Endothelial cell of umbilical vein (primary cell): ENCODE results near the gene P4HA3. TPM values are rescaled to one million over a fixed set of nuclear protein-coding genes. Genes with fewer than 3 reads are reported as not detected.

ENCODE experiments used
- BruUV-seq: library from RNA; stranded (reverse); fragments of 400-500 nt; replicated peaks from 2 replicates; lab custom pipeline; 2021; lab: Mats Ljungman, UMichigan
- CTCF ChIA-PET: fragments of 300-600, 350-600 bp; sonication (Branson Sonifier 250); formaldehyde crosslinking; loops from one replicate; lab custom pipeline; 2021; ENCODE audit warnings: antibody characterized with exemption, inconsistent platforms; lab: Charles Lee
- POLR2A ChIA-PET: fragments of 300-600, 350-600 bp; sonication (Branson Sonifier 250); formaldehyde crosslinking; loops from one replicate; lab custom pipeline; 2021; ENCODE audit warnings: antibody characterized with exemption, inconsistent platforms; lab: Charles Lee
- DNase-seq: peaks from one replicate; pipeline ENCODE4 v3.0.0-alpha.2; 2011; ENCODE audit warnings: low read depth, low spot score
- FAIRE-seq: peaks from 2 replicates; lab custom pipeline; 2011; peaks lifted over from hg19 to GRCh38; lab: Jason Lieb, UNC
- H2AFZ ChIP-seq: 2 replicates; pipeline ENCODE4 v1.6.0; 2012; ENCODE audit warnings: low read depth, low read length, control low read depth, inconsistent platforms
- H3K27ac ChIP-seq: 2 replicates; pipeline ENCODE4 v1.5.1; 2011; ENCODE audit warnings: low read depth, mild to moderate bottlenecking, control low read depth, low read length, moderate library complexity; ENCODE audit not compliant: insufficient read depth
- H3K27me3 ChIP-seq, 2 experiments: 2 replicates each; pipeline versions ENCODE4 v1.6.0 to v1.6.1; 2011; ENCODE audit warnings: low read length in 2 of 2, mixed read lengths in 1 of 2; ENCODE audit not compliant: control insufficient read depth in 2 of 2, insufficient read depth in 2 of 2
- H3K36me3 ChIP-seq, 2 experiments: 2 replicates in 1 of 2; 3 replicates in 1 of 2; pipeline ENCODE4 v1.5.1; 2011; ENCODE audit warnings: low read length in 2 of 2, mild to moderate bottlenecking in 1 of 2, moderate library complexity in 1 of 2; ENCODE audit not compliant: control insufficient read depth in 2 of 2, insufficient read depth in 2 of 2; ENCODE audit errors: extremely low read depth in 1 of 2
- H3K4me1 ChIP-seq: 3 replicates; pipeline ENCODE4 v1.5.1; 2011; ENCODE audit warnings: mild to moderate bottlenecking, low read length; ENCODE audit not compliant: control insufficient read depth, insufficient read depth; ENCODE audit errors: extremely low read depth
- H3K4me2 ChIP-seq: 2 replicates; pipeline ENCODE4 v1.6.1; 2011; ENCODE audit warnings: low read length, control low read depth, mixed read lengths; ENCODE audit not compliant: insufficient read depth
- H3K4me3 ChIP-seq, 3 experiments: fragments of 200-600 bp in 1 of 3; sonication (generic), shearing (Covaris generic) in 1 of 3; replicated peaks in 1 of 3; 2 replicates each; pipeline ENCODE4 v1.5.1; 2011 to 2016; ENCODE audit warnings: control low read depth in 3 of 3, low read length in 3 of 3, mild to moderate bottlenecking in 2 of 3, inconsistent platforms in 1 of 3, low read depth in 1 of 3, moderate library complexity in 1 of 3; ENCODE audit not compliant: insufficient read depth in 1 of 3
- H3K79me2 ChIP-seq: 2 replicates; pipeline ENCODE4 v1.6.0; 2012; ENCODE audit warnings: low read length, inconsistent platforms; ENCODE audit not compliant: control insufficient read depth, insufficient read depth
- H3K9ac ChIP-seq: replicated peaks from 2 replicates; pipeline ENCODE3; 2011; ENCODE audit warnings: low read length, control low read depth; ENCODE audit not compliant: insufficient read depth; ENCODE audit errors: extremely low read depth
- H3K9me1 ChIP-seq: replicated peaks from 3 replicates; pipeline ENCODE4 v1.6.0; 2011; ENCODE audit warnings: mild to moderate bottlenecking, low read length; ENCODE audit not compliant: control insufficient read depth, insufficient read depth; ENCODE audit errors: extremely low read depth
- H3K9me3 ChIP-seq: replicated peaks from 2 replicates; pipeline ENCODE4 v1.5.1; 2012; ENCODE audit warnings: low read length, inconsistent platforms; ENCODE audit not compliant: control insufficient read depth, insufficient read depth
- H4K20me1 ChIP-seq: replicated peaks from 2 replicates; pipeline ENCODE3; 2011; ENCODE audit warnings: mild to moderate bottlenecking, low read length; ENCODE audit not compliant: control insufficient read depth, insufficient read depth; ENCODE audit errors: extremely low read depth
- CTCF ChIP-seq, 2 donors: IDR thresholded peaks; 1 replicate in 1 of 2; 2 replicates in 1 of 2; pipeline ENCODE4 v1.5.1; 2011; ENCODE audit warnings: low read length in 2 of 2, mild to moderate bottlenecking in 2 of 2, moderate library complexity in 2 of 2, control low read depth in 1 of 2, inconsistent platforms in 1 of 2, low read depth in 1 of 2; ENCODE audit not compliant: insufficient read depth in 1 of 2; ENCODE audit errors: extremely low read depth in 1 of 2
- EZH2 ChIP-seq: IDR thresholded peaks from 2 replicates; pipeline ENCODE4 v1.6.1; 2012; ENCODE audit warnings: borderline replicate concordance, low read depth, mild to moderate bottlenecking, moderate library complexity, low read length, inconsistent platforms; ENCODE audit not compliant: severe bottlenecking
- FOS ChIP-seq: IDR thresholded peaks from 2 replicates; pipeline ENCODE4 v1.6.1; 2011; ENCODE audit warnings: mild to moderate bottlenecking, low read length, moderate library complexity, borderline replicate concordance; ENCODE audit not compliant: insufficient read depth
- GATA2 ChIP-seq: IDR thresholded peaks from 2 replicates; pipeline ENCODE4 v1.7.0; 2011; ENCODE audit warnings: low read depth, mild to moderate bottlenecking, moderate library complexity, mixed read lengths, low read length; ENCODE audit not compliant: insufficient read length, insufficient read depth
- JUN ChIP-seq: IDR thresholded peaks from 2 replicates; pipeline ENCODE4 v1.6.1; 2011; ENCODE audit warnings: borderline replicate concordance, low read depth; ENCODE audit not compliant: insufficient read length, insufficient read depth
- MAX ChIP-seq: IDR thresholded peaks from 2 replicates; pipeline ENCODE4 v1.6.1; 2011; ENCODE audit not compliant: insufficient read depth, insufficient read length
- MYC ChIP-seq: IDR thresholded peaks from one replicate; pipeline ENCODE4 v1.6.1; 2011; ENCODE audit warnings: mild to moderate bottlenecking, low read depth, low read length
- POLR2A ChIP-seq: IDR thresholded peaks from 2 replicates; pipeline ENCODE4 v1.6.1; 2012; ENCODE audit warnings: low read depth, mild to moderate bottlenecking, control low read depth, low read length
- POLR2AphosphoS5 ChIP-seq: IDR thresholded peaks from 2 replicates; pipeline ENCODE4 v1.6.1; 2012; ENCODE audit warnings: low read depth, mild to moderate bottlenecking, control low read depth, low read length, moderate library complexity; ENCODE audit not compliant: insufficient read depth
- dilution Hi-C: fragments of 300-500 bp; cut with MboI; formaldehyde crosslinking; loops from one replicate; pipeline ENCODE4 v1.15.0; 2019; ENCODE audit warnings: low sequenced_read_pairs; ENCODE audit not compliant: extremely low pct_ligation_motif_present
- intact Hi-C: fragments of 100-400 bp; cut with micrococcal nuclease; formaldehyde crosslinking; loops from one replicate; pipeline ENCODE4 v1.10.0; 2022
- polyA plus RNA-seq, 4 experiments: library from polyadenylated mRNA; depleted of rRNA in 3 of 4; stranded (reverse) in 3 of 4; unstranded in 1 of 4; fragments of >200 nt; gene quantifications; 2 replicates each; pipeline versions ENCODE4 v1.2.1 to v1.2.3, GENCODE V29; 2011 to 2012; ENCODE audit warnings: missing spikeins in 1 of 4
- total RNA-seq: library from RNA; stranded (reverse); gene quantifications from 2 replicates; pipeline ENCODE4 v1.2.3, GENCODE V29; 2021

P4HA3 gene
- total and polyA plus RNA-seq, 2 donors (not counting 3 experiments of a cell fraction or from before 2014, with no cell fraction given) = 26.9 to 40.0 TPM

- Histone ChIP-seq H3K4me3 (no peak overlapping the region), H3K9me1 (no peaks in the 10 kb centered on the region), H3K4me2 (no peak overlapping the region), H3K27me3 (no peaks in the 10 kb centered on the region), H4K20me1 (no peaks in the 10 kb centered on the region), H3K9ac (no peak overlapping the region), H3K27ac (no peak overlapping the region), H3K36me3 (no peaks in the 10 kb centered on the region), H2AFZ (no peak overlapping the region), H3K4me1 (peaks cover 10% of the 10 kb centered on the region), H3K79me2 (no peaks in the 10 kb centered on the region), H3K9me3 (no peaks in the 10 kb centered on the region)
- dilution Hi-C loops = no loop called here
- intact Hi-C loops = no loop called here
- TF ChIP-seq GATA2 (no peak), CTCF (IDR thresholded peaks at IDR 0.05; ENCODE audit: extremely low read depth in 1 of 2, insufficient read depth in 1 of 2, low read depth in 1 of 2, low read length in 2 of 2) (no peak), MAX (no peak), MYC (no peak), POLR2A (no peak), POLR2AphosphoS5 (no peak), FOS (no peak), EZH2 (no peak), JUN (no peak)
- POLR2A ChIA-PET = no interaction called here
- FAIRE-seq = no peak
- CTCF ChIA-PET = interaction anchor here (1.0 to 1.2 kb wide), 2 partner anchors 9 to 137 kb away, joined by 3 read pairs; no protein-coding TSS in a partner anchor
- DNase-seq = no peak
- BruUV-seq = no TSS peak
Measured at GRCh38 chr11:74312326-74312725, 886 bp upstream of the P4HA3 start.
